A549 (cell line): ENCODE data around the gene INTS6. TPM values are rescaled to one million over a fixed set of nuclear protein-coding genes. Genes with fewer than 3 reads are reported as not detected.
A peak's percentile ranks its signal among the peaks of the same experiment; 100 is the strongest.

ENCODE experiments used
- ATAC-seq, 2 experiments: fragments of 200-7000 bp in 1 of 2; fragments of >200 bp in 1 of 2; cut with Nextera tagmentation in 1 of 2; cut with Tn5 transposase in 1 of 2; 3 replicates each; pipeline versions ENCODE4 v1.8.0 to v1.9.1; 2018 to 2020; ENCODE audit warnings: mild to moderate bottlenecking in 1 of 2, moderate library complexity in 1 of 2
- CTCF ChIA-PET: fragments of 300-600 bp; sonication (Branson Sonifier 250); formaldehyde crosslinking; extraction: SDS; loops from one replicate; lab custom pipeline; 2021; ENCODE audit warnings: antibody characterized with exemption, inconsistent platforms; lab: Yijun Ruan, JAX
- POLR2A ChIA-PET: fragments of 350-600 bp; formaldehyde crosslinking; extraction: SDS; loops from one replicate; lab custom pipeline; 2021; ENCODE audit warnings: antibody characterized with exemption, inconsistent platforms; lab: Yijun Ruan, JAX
- DNase-seq, 2 experiments: peaks; one replicate each; pipeline versions ENCODE4 v3.0.0 to v3.0.0-alpha.2; 2011 to 2016; ENCODE audit warnings: low read depth in 1 of 2, low spot score in 1 of 2
- FAIRE-seq: peaks from 2 replicates; lab custom pipeline; 2011; peaks lifted over from hg19 to GRCh38; lab: Jason Lieb, UNC
- H3K27ac ChIP-seq, 2 experiments: fragments of >200 bp; sonication (Bioruptor Twin); formaldehyde crosslinking; 3 replicates each; pipeline ENCODE4 v1.5.1; 2016 to 2017
- H3K4me1 ChIP-seq: fragments of >200 bp; sonication (Bioruptor Twin); formaldehyde crosslinking; 3 replicates; pipeline ENCODE4 v1.6.1; 2016
- H3K4me2 ChIP-seq: fragments of >200 bp; sonication (Bioruptor Twin); formaldehyde crosslinking; 3 replicates; pipeline ENCODE4 v1.6.1; 2016
- H3K4me3 ChIP-seq: fragments of >200 bp; sonication (Bioruptor Twin); formaldehyde crosslinking; 3 replicates; pipeline ENCODE4 v1.5.1; 2016
- H3K9me3 ChIP-seq: fragments of >200 bp; sonication (Bioruptor Twin); formaldehyde crosslinking; 3 replicates; pipeline ENCODE4 v1.6.1; 2016
- CBX2 ChIP-seq: fragments of 200-600 bp; sonication (generic); IDR thresholded peaks from 2 replicates; pipeline ENCODE4 v1.6.1; 2016; ENCODE audit warnings: low read depth, mild to moderate bottlenecking, borderline replicate concordance
- CBX8 ChIP-seq: fragments of 200-600 bp; sonication (generic); IDR thresholded peaks from 2 replicates; pipeline ENCODE4 v1.6.1; 2016
- CEBPB ChIP-seq, 2 experiments: fragments of >200 bp in 1 of 2; sonication (Bioruptor Twin) in 1 of 2; formaldehyde crosslinking in 1 of 2; IDR thresholded peaks; 2 replicates each; pipeline ENCODE4 v1.6.1; 2012 to 2016
- CHD2 ChIP-seq: fragments of 150-350 bp; IDR thresholded peaks from 2 replicates; pipeline ENCODE4 v1.6.1; 2014; ENCODE audit warnings: low read length; ENCODE audit not compliant: partially characterized antibody
- CHD4 ChIP-seq: fragments of 200-600 bp; sonication (generic); IDR thresholded peaks from 2 replicates; pipeline ENCODE4 v1.6.1; 2016; ENCODE audit warnings: antibody characterized with exemption, mild to moderate bottlenecking, borderline replicate concordance
- CTCF ChIP-seq: fragments of >200 bp; sonication (Bioruptor Twin); formaldehyde crosslinking; IDR thresholded peaks from 3 replicates; pipeline ENCODE4 v1.5.1; 2016
- EHF ChIP-seq: fragments of 250-450 bp; sonication (Bioruptor Pico); IDR thresholded peaks from 2 replicates; pipeline ENCODE4 v1.5.0; 2020; ENCODE audit warnings: mild to moderate bottlenecking
- EHMT2 ChIP-seq: fragments of 200-600 bp; sonication (generic); IDR thresholded peaks from 2 replicates; pipeline ENCODE4 v1.6.1; 2016; ENCODE audit warnings: antibody characterized with exemption, low read depth, mild to moderate bottlenecking, moderate library complexity
- ESRRA ChIP-seq: fragments of 150-350 bp; IDR thresholded peaks from 2 replicates; pipeline ENCODE4 v1.6.1; 2014; ENCODE audit warnings: mild to moderate bottlenecking, low read length, borderline replicate concordance
- FOSB ChIP-seq: fragments of 250-450 bp; sonication (Bioruptor Pico); IDR thresholded peaks from 2 replicates; pipeline ENCODE4 v1.5.0; 2020; ENCODE audit warnings: mild to moderate bottlenecking, moderate library complexity
- FOSL2 ChIP-seq, 2 experiments: fragments of 450-650 bp in 1 of 2; fragments of >200 bp in 1 of 2; sonication (Bioruptor Twin) in 1 of 2; formaldehyde crosslinking; IDR thresholded peaks; 2 replicates each; pipeline versions ENCODE4 v1.5.0 to v1.6.1; 2016 to 2020; ENCODE audit warnings: mild to moderate bottlenecking in 1 of 2, moderate library complexity in 1 of 2
- FOXS1 ChIP-seq: fragments of 250-450 bp; sonication (Bioruptor Pico); IDR thresholded peaks from 2 replicates; pipeline ENCODE4 v1.5.0; 2020; ENCODE audit warnings: mild to moderate bottlenecking, moderate library complexity
- HES2 ChIP-seq: fragments of >200 bp; sonication (Bioruptor Twin); formaldehyde crosslinking; IDR thresholded peaks from 2 replicates; pipeline ENCODE4 v1.6.1; 2016
- HOXB13 ChIP-seq: fragments of 250-450 bp; sonication (Bioruptor Pico); IDR thresholded peaks from 2 replicates; pipeline ENCODE4 v1.5.0; 2020; ENCODE audit warnings: low read depth, mild to moderate bottlenecking, moderate library complexity
- HOXB5 ChIP-seq: fragments of 250-450 bp; sonication (Bioruptor Pico); IDR thresholded peaks from 2 replicates; pipeline ENCODE4 v1.5.0; 2020; ENCODE audit warnings: mild to moderate bottlenecking, moderate library complexity
- MAFK ChIP-seq: fragments of 450-650 bp; IDR thresholded peaks from 2 replicates; pipeline ENCODE4 v1.6.1; 2014; ENCODE audit not compliant: partially characterized antibody
- MAZ ChIP-seq: fragments of 150-350 bp; IDR thresholded peaks from 2 replicates; pipeline ENCODE4 v1.6.1; 2014; ENCODE audit warnings: antibody characterized with exemption, low read depth, low read length, borderline replicate concordance
- MYC ChIP-seq: IDR thresholded peaks from 2 replicates; pipeline ENCODE4 v1.6.1; 2012; ENCODE audit warnings: mild to moderate bottlenecking, inconsistent platforms, low read length, improper control_type of control experiment, borderline replicate concordance
- NFE2L2 ChIP-seq: fragments of 150-350 bp; conservative IDR thresholded peaks from 2 replicates; pipeline ENCODE4 v1.6.1; 2014; ENCODE audit warnings: low read length
- NPAS2 ChIP-seq: fragments of 250-450 bp; sonication (Bioruptor Pico); IDR thresholded peaks from 2 replicates; pipeline ENCODE4 v1.8.0; 2022; ENCODE audit warnings: mild to moderate bottlenecking, moderate library complexity, borderline replicate concordance
- NR3C1 ChIP-seq: fragments of >200 bp; sonication (Bioruptor Twin); formaldehyde crosslinking; IDR thresholded peaks from 3 replicates; pipeline ENCODE4 v1.6.1; 2017
- PBX3 ChIP-seq: IDR thresholded peaks from 2 replicates; pipeline ENCODE4 v1.6.1; 2012
- PHF8 ChIP-seq: fragments of 200-600 bp; sonication (generic); IDR thresholded peaks from 2 replicates; pipeline ENCODE4 v1.6.1; 2016; ENCODE audit warnings: low read depth, mild to moderate bottlenecking, antibody characterized with exemption, moderate library complexity, borderline replicate concordance
- POLR2AphosphoS2 ChIP-seq: conservative IDR thresholded peaks from 2 replicates; pipeline ENCODE4 v1.6.1; 2012; ENCODE audit warnings: low read length, improper control_type of control experiment, inconsistent platforms
- SMC3 ChIP-seq: fragments of >200 bp; sonication (Bioruptor Twin); formaldehyde crosslinking; IDR thresholded peaks from 3 replicates; pipeline ENCODE4 v1.6.1; 2018; ENCODE audit warnings: inconsistent platforms
- SREBF2 ChIP-seq: fragments of 450-650 bp; IDR thresholded peaks from 2 replicates; pipeline ENCODE4 v1.6.1; 2014; ENCODE audit warnings: mild to moderate bottlenecking, moderate library complexity
- TFCP2L1 ChIP-seq: fragments of 250-450 bp; sonication (Bioruptor Pico); IDR thresholded peaks from 2 replicates; pipeline ENCODE4 v1.5.0; 2021; ENCODE audit warnings: mild to moderate bottlenecking
- WGBS: methylation state at CpG from one replicate; pipeline ENCODE4 v1.1.6; 2017; ENCODE audit errors: missing lambda C conversion rate; 5-methylcytosine and 5-hydroxymethylcytosine counted together
- polyA plus RNA-seq, 4 experiments: library from polyadenylated mRNA; depleted of rRNA in 3 of 4; stranded (reverse); fragments of >200 nt; fragmentation: RNase III in 1 of 4; extraction: RNeasy Plus Mini Kit Qiagen cat#74134 plus additional on column Dnase treatment in 1 of 4; gene quantifications; 2 replicates in 3 of 4; 3 replicates in 1 of 4; pipeline ENCODE4 v1.2.3, GENCODE V29; 2011 to 2017
- TF ChIP-seq, protein P1 (sequence below): fragments of 450-650 bp; IDR thresholded peaks from 2 replicates; pipeline ENCODE4 v1.6.1; 2014; ENCODE audit warnings: antibody characterized with exemption
- TF ChIP-seq, protein P2 (sequence below): fragments of 150-350 bp; IDR thresholded peaks from 2 replicates; pipeline ENCODE4 v1.6.1; 2014; ENCODE audit warnings: low read depth, mild to moderate bottlenecking, low read length

The INTS6 gene
- polyA plus RNA-seq, 2 of the 4 experiments (the other 2 are of a cell fraction) = 11.5 to 37.1 TPM

DNA sequence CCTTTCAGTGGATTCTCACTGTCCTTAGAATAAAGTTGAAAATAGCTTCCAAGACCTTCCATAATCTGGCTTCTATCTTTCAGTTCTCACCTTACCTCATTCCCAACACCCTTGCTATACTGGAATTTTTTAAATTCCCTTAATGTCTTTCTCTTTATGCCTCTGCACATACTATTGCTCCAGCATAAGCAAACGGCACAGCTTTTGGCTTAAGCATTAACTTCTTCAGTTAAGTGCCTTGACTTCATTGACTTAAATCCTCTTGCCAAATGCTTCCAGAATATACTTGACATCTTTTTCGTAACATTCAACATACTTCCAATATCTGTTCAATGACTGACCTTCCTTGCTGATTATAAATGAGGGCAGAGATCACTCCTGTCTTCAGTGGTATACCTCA is 79.4 kb downstream of the INTS6 start:
- ATAC-seq = no peak
- WGBS = 85% methylated on average over 2 of the region's 2 CpGs
- no peak overlapping the region for H3K27ac ChIP-seq
- H3K4me2 ChIP-seq = no peak overlapping the region
- no peak overlapping the region for H3K4me3 ChIP-seq
- H3K9me3 ChIP-seq = no peaks in the 10 kb centered on the region
- H3K4me1 ChIP-seq = no peaks in the 10 kb centered on the region
- FAIRE-seq = no peak
- POLR2A ChIA-PET = no interaction called here
- no peak for TF ChIP-seq EHF (CRISPR knock-in tag)
- TF ChIP-seq NR3C1 = no peak
- no peak for TF ChIP-seq MYC
- TF ChIP-seq CEBPB (IDR thresholded peaks at IDR 0.05) = no peak
- no peak for TF ChIP-seq SMC3
- no peak for TF ChIP-seq POLR2AphosphoS2
- TF ChIP-seq FOXS1 (CRISPR knock-in tag) = no peak
- no peak for TF ChIP-seq CBX2
- TF ChIP-seq PHF8 = no peak
- TF ChIP-seq, protein P1, sequence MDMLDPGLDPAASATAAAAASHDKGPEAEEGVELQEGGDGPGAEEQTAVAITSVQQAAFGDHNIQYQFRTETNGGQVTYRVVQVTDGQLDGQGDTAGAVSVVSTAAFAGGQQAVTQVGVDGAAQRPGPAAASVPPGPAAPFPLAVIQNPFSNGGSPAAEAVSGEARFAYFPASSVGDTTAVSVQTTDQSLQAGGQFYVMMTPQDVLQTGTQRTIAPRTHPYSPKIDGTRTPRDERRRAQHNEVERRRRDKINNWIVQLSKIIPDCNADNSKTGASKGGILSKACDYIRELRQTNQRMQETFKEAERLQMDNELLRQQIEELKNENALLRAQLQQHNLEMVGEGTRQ = no peak
- no peak for TF ChIP-seq PBX3
- no peak for TF ChIP-seq MAZ
- TF ChIP-seq EHMT2 = no peak
- no peak for TF ChIP-seq HOXB5
- TF ChIP-seq TFCP2L1 (CRISPR knock-in tag) = no peak
- TF ChIP-seq SREBF2 = no peak
- TF ChIP-seq ESRRA = no peak
- no peak for TF ChIP-seq NPAS2 (CRISPR knock-in tag)
- TF ChIP-seq, all 56 proteins: peak for 0
- CTCF ChIA-PET = no interaction called here
- no peak for DNase-seq

DNA sequence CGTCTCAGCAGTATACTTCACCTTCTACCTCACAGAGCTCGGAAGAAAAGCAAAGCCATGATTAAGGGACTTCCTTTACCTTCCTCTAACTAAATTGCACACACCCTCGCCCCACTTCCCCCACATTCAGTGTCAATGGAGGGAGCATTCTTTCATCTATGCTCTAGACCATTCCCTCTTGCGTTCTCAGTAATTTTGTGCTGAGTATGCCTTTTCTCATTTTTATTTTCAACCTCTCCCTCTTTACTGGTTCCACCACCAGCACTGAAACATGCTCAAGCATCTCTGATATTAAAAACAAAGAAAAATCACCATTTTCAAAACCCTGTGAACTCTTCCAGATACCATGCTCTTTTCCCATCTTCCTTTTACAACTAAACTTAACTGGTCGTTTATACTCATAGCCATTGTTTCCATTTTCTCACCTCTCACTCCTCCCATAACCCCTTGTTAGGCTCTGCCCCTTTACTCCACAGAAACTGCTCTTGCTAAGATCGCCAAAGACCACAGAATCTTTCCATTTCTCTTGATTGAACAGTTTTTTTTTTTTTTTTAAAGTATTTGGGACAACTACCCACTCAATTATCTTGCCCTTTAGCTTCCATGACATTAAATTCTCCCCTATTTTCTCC is 81.0 kb downstream of the INTS6 start:
- no peaks in the 10 kb centered on the region for H3K9me3 ChIP-seq
- FAIRE-seq (no peak), DNase-seq (no peak), ATAC-seq (no peak)
- no peak overlapping the region for H3K27ac ChIP-seq
- ChIA-PET POLR2A (no interaction called here), CTCF (no interaction called here)
- TF ChIP-seq, protein P2, sequence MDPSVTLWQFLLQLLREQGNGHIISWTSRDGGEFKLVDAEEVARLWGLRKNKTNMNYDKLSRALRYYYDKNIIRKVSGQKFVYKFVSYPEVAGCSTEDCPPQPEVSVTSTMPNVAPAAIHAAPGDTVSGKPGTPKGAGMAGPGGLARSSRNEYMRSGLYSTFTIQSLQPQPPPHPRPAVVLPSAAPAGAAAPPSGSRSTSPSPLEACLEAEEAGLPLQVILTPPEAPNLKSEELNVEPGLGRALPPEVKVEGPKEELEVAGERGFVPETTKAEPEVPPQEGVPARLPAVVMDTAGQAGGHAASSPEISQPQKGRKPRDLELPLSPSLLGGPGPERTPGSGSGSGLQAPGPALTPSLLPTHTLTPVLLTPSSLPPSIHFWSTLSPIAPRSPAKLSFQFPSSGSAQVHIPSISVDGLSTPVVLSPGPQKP = no peak
- TF ChIP-seq HOXB13 = no peak
- peak; percentile 66 for TF ChIP-seq MAFK
- no peak for TF ChIP-seq CHD4
- no peaks in the 10 kb centered on the region for H3K4me1 ChIP-seq
- WGBS = 91% methylated on average over 6 of the region's 6 CpGs
- no peak overlapping the region for H3K4me2 ChIP-seq
- no peak overlapping the region for H3K4me3 ChIP-seq

DNA sequence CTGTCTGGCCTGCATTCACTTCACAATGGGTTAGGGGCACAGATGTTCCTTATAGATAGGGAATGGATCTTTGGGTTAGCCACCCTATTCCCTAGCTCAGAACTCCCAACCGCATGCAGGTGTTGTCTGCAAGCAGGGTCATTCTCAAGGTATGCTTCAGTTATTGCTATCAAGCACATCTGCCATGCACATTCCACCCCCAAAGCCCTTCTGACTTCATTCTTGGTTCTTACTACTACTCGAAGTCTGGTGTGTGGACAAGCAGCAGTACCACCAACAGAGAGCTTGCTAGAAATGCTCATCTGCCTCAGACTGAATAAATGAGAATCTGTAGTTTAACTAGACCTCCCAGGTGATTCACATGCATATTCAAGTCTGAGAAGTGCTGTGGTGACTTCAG is 82.0 kb downstream of the INTS6 start:
- Histone ChIP-seq H3K27ac (no peak overlapping the region), H3K9me3 (no peaks in the 10 kb centered on the region), H3K4me3 (no peak overlapping the region), H3K4me1 (no peaks in the 10 kb centered on the region), H3K4me2 (no peak overlapping the region)
- DNase-seq (no peak), FAIRE-seq (no peak), ATAC-seq (no peak)
- ChIA-PET CTCF (no interaction called here), POLR2A (no interaction called here)
- 96% methylated on average over 2 of the region's 2 CpGs for WGBS
- TF ChIP-seq FOSB = no peak
- no peak for TF ChIP-seq SREBF2
- no peak for TF ChIP-seq CHD2
- TF ChIP-seq NFE2L2 = no peak
- no peak for TF ChIP-seq CBX2
- TF ChIP-seq CBX8 = no peak
- TF ChIP-seq CTCF = no peak
- TF ChIP-seq, protein P1 = no peak
- no peak for TF ChIP-seq HES2
- TF ChIP-seq FOXS1 (CRISPR knock-in tag) = no peak
- no peak for TF ChIP-seq NPAS2 (CRISPR knock-in tag)
- no peak for TF ChIP-seq FOSL2 (IDR thresholded peaks at IDR 0.05)
- no peak for TF ChIP-seq FOSL2 (CRISPR knock-in tag; IDR thresholded peaks at IDR 0.05)
- no peak for TF ChIP-seq MYC
- TF ChIP-seq PHF8 = no peak
